H9 (cell line): Measurements from ENCODE around the gene CELF1. TPM values are rescaled to one million over a fixed set of nuclear protein-coding genes. Genes with fewer than 3 reads are reported as not detected.
"Not testable (repeated sequence)": the region's sequence is repeated elsewhere in the genome, so short reads cannot be mapped to it uniquely, and the experiment has no call there.

Source experiments
- DNase-seq: peaks from one replicate; pipeline ENCODE4 v3.0.0-alpha.2; 2017
- H2AFZ ChIP-seq: one replicate; pipeline ENCODE4 v1.6.1; 2013; ENCODE audit warnings: mild to moderate bottlenecking, low read length, control low read depth, moderate library complexity
- H2AK5ac ChIP-seq: 2 replicates; pipeline ENCODE4 v1.6.1; 2013; ENCODE audit warnings: low read length, control low read depth, mixed read lengths; ENCODE audit not compliant: insufficient read length
- H2BK120ac ChIP-seq: one replicate; pipeline ENCODE4 v1.6.1; 2013; ENCODE audit warnings: low read depth, mild to moderate bottlenecking, low read length, control low read depth, inconsistent platforms; ENCODE audit not compliant: poor library complexity, severe bottlenecking
- H2BK12ac ChIP-seq: 2 replicates; pipeline ENCODE4 v1.6.1; 2013; ENCODE audit warnings: low read length, control low read depth, mixed read lengths, low read depth; ENCODE audit not compliant: insufficient read length
- H2BK15ac ChIP-seq: 2 replicates; pipeline ENCODE4 v1.6.1; 2013; ENCODE audit warnings: low read depth, low read length, control low read depth
- H2BK20ac ChIP-seq: one replicate; pipeline ENCODE4 v1.6.1; 2013; ENCODE audit warnings: low read depth, mild to moderate bottlenecking, low read length, control low read depth, inconsistent platforms; ENCODE audit not compliant: poor library complexity, severe bottlenecking
- H2BK5ac ChIP-seq: 2 replicates; pipeline ENCODE4 v1.6.1; 2013; ENCODE audit warnings: low read length, control low read depth, mixed read lengths; ENCODE audit not compliant: insufficient read length
- H3K14ac ChIP-seq: 2 replicates; pipeline ENCODE4 v1.6.1; 2013; ENCODE audit warnings: low read length, control low read depth; ENCODE audit not compliant: insufficient read depth
- H3K18ac ChIP-seq: 2 replicates; pipeline ENCODE4 v1.6.1; 2013; ENCODE audit warnings: low read depth, mild to moderate bottlenecking, mixed read lengths, low read length, control low read depth; ENCODE audit not compliant: insufficient read length
- H3K23ac ChIP-seq: 2 replicates; pipeline ENCODE4 v1.6.1; 2013; ENCODE audit warnings: low read length, control low read depth, mixed read lengths, low read depth; ENCODE audit not compliant: insufficient read length
- H3K23me2 ChIP-seq: 2 replicates; pipeline ENCODE4 v1.6.1; 2013; ENCODE audit warnings: low read depth, mild to moderate bottlenecking, mixed read lengths, low read length, control low read depth; ENCODE audit not compliant: insufficient read length, poor library complexity, severe bottlenecking
- H3K27ac ChIP-seq: 2 replicates; pipeline ENCODE4 v1.5.1; 2013; ENCODE audit warnings: low read length, control low read depth, mixed read lengths, low read depth; ENCODE audit not compliant: insufficient read length
- H3K27me3 ChIP-seq: 2 replicates; pipeline ENCODE4 v1.6.1; 2013; ENCODE audit warnings: low read length, control low read depth, inconsistent platforms; ENCODE audit not compliant: insufficient read depth
- H3K4ac ChIP-seq: 2 replicates; pipeline ENCODE4 v1.6.1; 2013; ENCODE audit warnings: low read depth, mild to moderate bottlenecking, control low read depth, inconsistent platforms, low read length, moderate library complexity
- H3K4me1 ChIP-seq: 2 replicates; pipeline ENCODE4 v1.6.1; 2013; ENCODE audit warnings: low read length, control low read depth, inconsistent platforms; ENCODE audit not compliant: insufficient read depth
- H3K4me2 ChIP-seq: 2 replicates; pipeline ENCODE4 v1.6.1; 2013; ENCODE audit warnings: low read length, control low read depth, mixed read lengths; ENCODE audit not compliant: insufficient read length, insufficient read depth
- H3K56ac ChIP-seq: 2 replicates; pipeline ENCODE4 v1.6.1; 2013; ENCODE audit warnings: low read depth, mild to moderate bottlenecking, mixed read lengths, low read length, control low read depth; ENCODE audit not compliant: insufficient read length
- H3K79me1 ChIP-seq: 2 replicates; pipeline ENCODE4 v1.6.1; 2013; ENCODE audit warnings: low read depth, mild to moderate bottlenecking, moderate library complexity, low read length, control low read depth, inconsistent platforms; ENCODE audit not compliant: insufficient read depth, poor library complexity, severe bottlenecking
- H3K79me2 ChIP-seq: 2 replicates; pipeline ENCODE4 v1.6.1; 2013; ENCODE audit warnings: low read length, control low read depth, inconsistent platforms; ENCODE audit not compliant: insufficient read depth
- H3K9ac ChIP-seq: 2 replicates; pipeline ENCODE4 v1.6.1; 2013; ENCODE audit warnings: low read length, control low read depth, mixed read lengths; ENCODE audit not compliant: insufficient read length; ENCODE audit errors: extremely low read depth
- H3K9me3 ChIP-seq: one replicate; pipeline ENCODE4 v1.6.1; 2013; ENCODE audit warnings: low read depth, low read length, inconsistent platforms; ENCODE audit not compliant: control insufficient read depth
- H3T11ph ChIP-seq: one replicate; pipeline ENCODE4 v1.6.1; 2013; ENCODE audit warnings: mild to moderate bottlenecking, low read length, control low read depth, inconsistent platforms
- H4K20me1 ChIP-seq: one replicate; pipeline ENCODE4 v1.6.1; 2013; ENCODE audit not compliant: control insufficient read depth, insufficient read length, insufficient read depth
- H4K5ac ChIP-seq: 2 replicates; pipeline ENCODE4 v1.6.1; 2013; ENCODE audit warnings: low read depth, mild to moderate bottlenecking, mixed read lengths, low read length, control low read depth; ENCODE audit not compliant: insufficient read length
- H4K8ac ChIP-seq: replicated peaks from 2 replicates; pipeline ENCODE4 v1.6.1; 2013; ENCODE audit warnings: low read length, control low read depth, mixed read lengths, low read depth; ENCODE audit not compliant: insufficient read length
- H4K91ac ChIP-seq: 2 replicates; pipeline ENCODE4 v1.6.1; 2013; ENCODE audit warnings: low read depth, mild to moderate bottlenecking, moderate library complexity, mixed read lengths, low read length, control low read depth; ENCODE audit not compliant: insufficient read length
- H3K27ac Mint-ChIP-seq, 3 experiments: 2 replicates in 2 of 3; 3 replicates in 1 of 3; pipeline ENCODE4 v1.8.0; 2020 to 2021; ENCODE audit warnings: mixed read lengths in 3 of 3, mild to moderate bottlenecking in 1 of 3, moderate library complexity in 1 of 3
- H3K27me3 Mint-ChIP-seq: 2 replicates; pipeline ENCODE4 v1.8.0; 2021; ENCODE audit warnings: low read depth, mild to moderate bottlenecking, moderate library complexity, mixed read lengths
- H3K36me3 Mint-ChIP-seq, 3 experiments: 2 replicates in 2 of 3; 3 replicates in 1 of 3; pipeline ENCODE4 v1.8.0; 2020 to 2021; ENCODE audit warnings: low read depth in 3 of 3, mixed read lengths in 3 of 3; ENCODE audit not compliant: insufficient read depth in 1 of 3
- H3K4me1 Mint-ChIP-seq, 2 experiments: 2 replicates each; pipeline ENCODE4 v1.8.0; 2020; ENCODE audit warnings: mixed read lengths in 2 of 2
- H3K4me3 Mint-ChIP-seq, 2 experiments: 2 replicates in 1 of 2; 3 replicates in 1 of 2; pipeline ENCODE4 v1.8.0; 2020 to 2021; ENCODE audit warnings: mild to moderate bottlenecking in 2 of 2, mixed read lengths in 2 of 2, moderate library complexity in 1 of 2
- H3K9me3 Mint-ChIP-seq, 2 experiments: 2 replicates in 1 of 2; 3 replicates in 1 of 2; pipeline ENCODE4 v1.8.0; 2020; ENCODE audit warnings: mild to moderate bottlenecking in 2 of 2, mixed read lengths in 2 of 2, moderate library complexity in 1 of 2
- CTCF ChIP-seq: fragments of 200-600 bp; sonication (generic); conservative IDR thresholded peaks from 3 replicates; pipeline ENCODE4 v1.8.0; 2021; ENCODE audit warnings: antibody characterized with exemption, mild to moderate bottlenecking
- WGBS: extraction: QIAGEN DNeasy Blood & Tissue Kit; methylation state at CpG from one replicate; pipeline ENCODE4 v1.1.7; 2013; ENCODE audit warnings: missing lambda C conversion rate, low lambda C conversion rate, mixed read lengths; ENCODE audit not compliant: insufficient read length; ENCODE audit errors: extremely low coverage; 5-methylcytosine and 5-hydroxymethylcytosine counted together
- total RNA-seq: library from RNA; stranded (reverse); gene quantifications from 2 replicates; pipeline ENCODE4 v1.2.1, GENCODE V29; 2021

The CELF1 gene
- total RNA-seq, 1 experiment from 2014 or later = 211 TPM

- Histone ChIP-seq H2BK15ac (no peak overlapping the region), H3K18ac (no peak overlapping the region), H2BK5ac (no peak overlapping the region), H3K23me2 (no peaks in the 10 kb centered on the region), H3K27me3 (no peaks in the 10 kb centered on the region), H3K27ac (no peak overlapping the region), H4K8ac (no peak overlapping the region), H4K20me1 (no peaks in the 10 kb centered on the region), H2AFZ (no peak overlapping the region), H4K91ac (no peak overlapping the region), H2BK20ac (no peak overlapping the region), H3K14ac (no peak overlapping the region), H3K9ac (no peak overlapping the region), H2BK120ac (no peak overlapping the region), H3K4me2 (no peak overlapping the region), H3K4me1 (no peaks in the 10 kb centered on the region; the same call in 1 of the 2 replicates), H3K4ac (no peak overlapping the region), H3K9me3 (no peaks in the 10 kb centered on the region), H3K56ac (no peak overlapping the region), H3K79me1 (no peaks in the 10 kb centered on the region), H3K79me2 (no peaks in the 10 kb centered on the region), H2AK5ac (no peak overlapping the region), H3T11ph (no peak overlapping the region), H3K23ac (no peak overlapping the region), H2BK12ac (no peak overlapping the region), H4K5ac (no peak overlapping the region)
- TF ChIP-seq CTCF = no peak
- no peaks in the 10 kb centered on the region for H3K9me3 Mint-ChIP-seq
- H3K4me1 Mint-ChIP-seq = peaks cover 3 to 5% of the 10 kb centered on the region in 2 experiments; a peak in 3 of 4 replicates
- DNase-seq = no peak
- H3K4me3 Mint-ChIP-seq = no peak overlapping the region
- WGBS = no CpG with 5 or more reads among the region's 1 CpG
- H3K27ac Mint-ChIP-seq = no peak overlapping the region
- no peaks in the 10 kb centered on the region for H3K36me3 Mint-ChIP-seq
- no peaks in the 10 kb centered on the region for H3K27me3 Mint-ChIP-seq
Measured at GRCh38 chr11:47558695-47559094, 5.8 kb upstream of the CELF1 start.

DNA sequence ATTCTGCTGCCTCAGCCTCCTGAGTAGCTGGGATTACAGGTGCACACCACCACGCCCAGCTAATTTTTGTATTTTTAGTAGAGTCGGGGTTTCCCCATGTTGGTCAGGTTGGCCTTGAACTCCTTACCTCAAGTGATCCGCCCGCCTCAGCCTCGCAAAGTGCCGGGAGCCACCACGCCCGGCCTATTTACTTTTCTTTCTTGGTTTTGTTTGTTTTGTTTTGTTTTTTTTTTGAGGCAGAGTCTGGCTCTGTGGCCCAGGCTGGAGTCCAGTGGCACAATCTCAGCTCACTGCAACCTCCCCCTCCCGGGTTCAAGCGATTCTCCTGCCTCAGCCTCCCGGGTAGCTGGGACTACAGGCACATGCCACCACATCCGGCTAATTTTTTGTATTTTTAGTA is 4.1 kb upstream of the CELF1 start:
- H2AFZ ChIP-seq, H3K23ac ChIP-seq, H3K9me3 Mint-ChIP-seq, H2AK5ac ChIP-seq, H2BK20ac ChIP-seq, H3K27ac Mint-ChIP-seq, H2BK15ac ChIP-seq, H4K8ac ChIP-seq, H2BK120ac ChIP-seq, H3K23me2 ChIP-seq, DNase-seq, H3K79me1 ChIP-seq, H3K27ac ChIP-seq, H3K4me1 ChIP-seq, H3K4me3 Mint-ChIP-seq, H4K5ac ChIP-seq, H2BK5ac ChIP-seq, H3T11ph ChIP-seq, H4K20me1 ChIP-seq, H3K27me3 ChIP-seq, H3K4me2 ChIP-seq, H3K18ac ChIP-seq, H3K14ac ChIP-seq, H3K36me3 Mint-ChIP-seq, H3K79me2 ChIP-seq, H3K27me3 Mint-ChIP-seq, H3K4me1 Mint-ChIP-seq, H3K9ac ChIP-seq, H3K9me3 ChIP-seq, H3K4ac ChIP-seq, H2BK12ac ChIP-seq, H3K56ac ChIP-seq, H4K91ac ChIP-seq: not testable (repeated sequence)
- WGBS = no CpG with 5 or more reads among the region's 12 CpGs
